Muscle layer of duodenum (tissue), 2 donors: ENCODE results near the gene ADAM12.

Experiments used
- H3K27ac ChIP-seq: one replicate; pipeline ENCODE4 v1.7.0; 2013; ENCODE audit warnings: mild to moderate bottlenecking, low read length
- H3K27me3 ChIP-seq: one replicate; pipeline ENCODE4 v1.7.0; 2013; ENCODE audit warnings: low read depth, mild to moderate bottlenecking, control low read depth, low read length
- H3K36me3 ChIP-seq, 2 donors: one replicate each; pipeline ENCODE4 v1.7.0; 2013; ENCODE audit warnings: low read length in 2 of 2, control low read depth in 1 of 2, mild to moderate bottlenecking in 1 of 2; ENCODE audit not compliant: insufficient read depth in 2 of 2, control insufficient read depth in 1 of 2
- H3K4me1 ChIP-seq, 2 donors: one replicate each; pipeline ENCODE4 v1.7.0; 2013; ENCODE audit warnings: low read length in 2 of 2, mild to moderate bottlenecking in 2 of 2, control low read depth in 1 of 2, moderate library complexity in 1 of 2; ENCODE audit not compliant: insufficient read depth in 2 of 2, control insufficient read depth in 1 of 2
- H3K4me3 ChIP-seq, 2 donors: one replicate each; pipeline ENCODE4 v1.7.0; 2013; ENCODE audit warnings: low read length in 2 of 2, low read depth in 1 of 2, mild to moderate bottlenecking in 1 of 2
- H3K9me3 ChIP-seq, 2 donors: one replicate each; pipeline ENCODE4 v1.7.0; 2013; ENCODE audit warnings: low read length in 2 of 2, control low read depth in 1 of 2, mild to moderate bottlenecking in 1 of 2; ENCODE audit not compliant: control insufficient read depth in 1 of 2
- donor health status: healthy.

Gene ADAM12

DNA sequence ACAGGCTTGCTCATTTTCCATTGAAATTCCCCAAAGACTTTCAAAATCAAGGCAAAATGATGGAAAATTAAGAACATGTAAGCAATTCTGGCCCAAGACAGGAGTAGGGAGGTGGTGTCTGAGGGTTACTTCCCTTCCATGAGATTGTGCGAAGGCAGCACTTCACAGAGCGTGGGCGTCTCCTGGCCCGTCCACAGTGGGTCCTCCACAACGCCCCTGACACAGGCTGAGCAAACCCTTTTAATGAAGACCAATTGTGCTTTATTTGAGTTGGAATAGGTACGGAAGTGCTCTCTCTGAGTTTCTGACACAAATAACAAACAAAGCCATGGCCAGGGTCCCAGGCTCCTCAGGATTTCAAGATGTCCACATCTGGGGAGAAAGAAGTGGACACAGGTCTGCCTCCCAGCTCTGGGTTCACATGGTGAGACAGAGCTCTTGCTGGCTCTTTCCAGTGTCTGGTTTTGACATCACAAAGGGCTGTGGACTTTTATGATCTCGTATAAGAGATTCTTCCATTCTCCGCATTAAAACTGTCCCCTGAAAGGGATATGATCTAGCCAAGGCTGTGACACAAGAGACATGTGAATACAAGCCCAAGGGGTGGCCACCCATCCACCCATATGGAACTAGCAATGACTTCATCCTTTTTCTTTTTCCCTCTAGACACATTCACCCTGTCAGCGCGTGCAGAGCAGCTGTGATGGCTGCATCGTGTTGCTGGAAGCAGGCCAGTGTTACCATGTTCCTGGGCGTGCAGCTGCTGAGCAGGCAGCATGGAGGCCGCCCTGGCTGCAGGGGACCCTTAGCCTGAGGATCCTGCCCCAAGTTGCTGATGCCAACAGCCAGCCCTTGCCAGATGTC, 145.6 kb downstream of the ADAM12 start:
- Histone ChIP-seq H3K4me1 (no peaks in the 10 kb centered on the region), H3K9me3 (no peaks in the 10 kb centered on the region), H3K4me3 (no peak overlapping the region), H3K27ac (no peak overlapping the region), H3K27me3 (no peaks in the 10 kb centered on the region), H3K36me3 (no peaks in the 10 kb centered on the region)

DNA sequence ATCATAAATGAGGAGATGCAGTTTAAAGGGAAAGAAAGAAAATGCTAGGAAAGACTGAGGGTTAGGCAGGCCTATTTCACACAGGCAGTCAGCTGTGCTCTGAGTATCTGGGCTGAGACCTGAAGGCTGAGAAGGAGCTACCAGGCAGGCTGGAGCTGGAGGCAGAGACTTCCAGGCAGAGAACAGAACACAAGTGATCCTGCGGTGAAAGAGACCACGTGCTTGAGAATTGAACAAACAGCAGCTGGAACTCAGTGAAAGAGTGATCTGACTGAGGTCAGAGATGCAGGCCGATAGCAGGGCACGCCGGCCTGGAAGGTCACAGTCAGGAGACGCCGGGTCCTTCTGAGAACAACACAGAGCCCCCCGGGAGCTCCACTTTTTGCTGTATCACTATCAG, 147.8 kb downstream of the ADAM12 start:
- H3K27ac ChIP-seq: no peak overlapping the region
- H3K9me3 ChIP-seq: no peaks in the 10 kb centered on the region
- no peaks in the 10 kb centered on the region for H3K4me1 ChIP-seq
- no peaks in the 10 kb centered on the region for H3K36me3 ChIP-seq
- no peak overlapping the region for H3K4me3 ChIP-seq
- no peaks in the 10 kb centered on the region for H3K27me3 ChIP-seq

DNA sequence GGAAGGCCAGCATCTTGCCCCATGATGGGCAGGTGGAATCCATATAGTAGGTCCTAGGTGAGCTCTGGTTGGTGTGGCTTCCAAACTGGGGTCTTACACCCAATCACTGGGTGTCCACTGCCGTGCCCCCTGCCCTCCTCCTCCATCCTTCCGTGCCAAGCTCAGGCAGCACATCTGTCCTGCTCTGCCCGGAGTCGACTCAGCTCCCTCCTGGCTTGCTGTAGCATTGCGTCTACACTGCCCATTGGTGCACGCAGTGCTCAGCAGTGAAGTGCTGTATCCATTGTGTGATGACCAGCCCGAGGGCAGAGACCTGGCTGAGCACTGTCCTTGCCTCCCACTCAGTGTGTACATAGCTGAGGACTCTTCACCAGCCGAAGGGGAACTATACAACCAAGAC, 148.4 kb downstream of the ADAM12 start:
- no peaks in the 10 kb centered on the region for H3K9me3 ChIP-seq
- no peak overlapping the region for H3K27ac ChIP-seq
- H3K4me1 ChIP-seq: no peaks in the 10 kb centered on the region
- no peaks in the 10 kb centered on the region for H3K27me3 ChIP-seq
- H3K36me3 ChIP-seq: no peaks in the 10 kb centered on the region
- H3K4me3 ChIP-seq: no peak overlapping the region

DNA sequence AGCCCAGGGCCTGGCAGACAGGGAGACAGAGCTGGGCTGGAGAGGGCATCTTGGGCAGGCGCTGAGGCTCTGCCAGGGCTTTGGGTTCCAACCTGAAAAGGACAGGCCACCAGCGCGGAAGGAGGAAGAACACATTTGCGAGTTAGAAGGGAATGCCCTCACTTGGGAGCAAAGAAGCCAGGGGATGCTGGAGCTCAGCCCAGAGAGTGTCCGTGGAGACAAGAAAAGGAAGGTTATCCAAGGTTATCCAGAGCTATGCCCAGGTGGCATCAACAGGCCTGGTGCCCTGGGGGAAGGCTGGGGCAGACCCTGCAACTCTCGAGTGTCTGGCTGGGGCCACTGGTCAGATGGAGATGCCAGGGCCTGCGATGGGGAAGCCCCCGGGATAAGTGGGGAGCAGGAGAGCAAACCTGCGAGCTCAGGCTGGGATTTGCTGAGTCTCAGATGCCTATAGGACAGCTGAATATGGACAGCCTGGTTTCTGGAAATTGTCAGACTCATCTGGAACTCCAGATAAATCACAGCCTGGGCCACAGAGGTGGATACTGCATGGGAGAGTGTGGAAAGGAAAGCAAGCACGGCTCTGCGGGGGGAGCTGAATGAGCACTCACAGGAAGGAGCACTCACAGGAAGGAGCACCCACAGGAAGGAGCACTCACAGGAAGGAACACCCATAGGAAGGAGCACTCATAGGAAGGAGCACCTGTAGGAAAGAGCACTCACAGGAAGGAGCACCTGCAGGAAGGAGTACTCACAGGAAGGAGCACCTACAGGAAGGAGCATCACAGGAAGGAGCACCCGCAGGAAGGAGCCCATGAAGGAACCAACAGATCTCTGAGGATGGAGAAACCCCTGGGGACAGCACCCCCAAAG, 152.1 kb downstream of the ADAM12 start:
- Histone ChIP-seq H3K27ac (no peak overlapping the region), H3K36me3 (no peaks in the 10 kb centered on the region), H3K4me1 (no peaks in the 10 kb centered on the region), H3K27me3 (no peaks in the 10 kb centered on the region), H3K9me3 (no peaks in the 10 kb centered on the region), H3K4me3 (no peak overlapping the region)

DNA sequence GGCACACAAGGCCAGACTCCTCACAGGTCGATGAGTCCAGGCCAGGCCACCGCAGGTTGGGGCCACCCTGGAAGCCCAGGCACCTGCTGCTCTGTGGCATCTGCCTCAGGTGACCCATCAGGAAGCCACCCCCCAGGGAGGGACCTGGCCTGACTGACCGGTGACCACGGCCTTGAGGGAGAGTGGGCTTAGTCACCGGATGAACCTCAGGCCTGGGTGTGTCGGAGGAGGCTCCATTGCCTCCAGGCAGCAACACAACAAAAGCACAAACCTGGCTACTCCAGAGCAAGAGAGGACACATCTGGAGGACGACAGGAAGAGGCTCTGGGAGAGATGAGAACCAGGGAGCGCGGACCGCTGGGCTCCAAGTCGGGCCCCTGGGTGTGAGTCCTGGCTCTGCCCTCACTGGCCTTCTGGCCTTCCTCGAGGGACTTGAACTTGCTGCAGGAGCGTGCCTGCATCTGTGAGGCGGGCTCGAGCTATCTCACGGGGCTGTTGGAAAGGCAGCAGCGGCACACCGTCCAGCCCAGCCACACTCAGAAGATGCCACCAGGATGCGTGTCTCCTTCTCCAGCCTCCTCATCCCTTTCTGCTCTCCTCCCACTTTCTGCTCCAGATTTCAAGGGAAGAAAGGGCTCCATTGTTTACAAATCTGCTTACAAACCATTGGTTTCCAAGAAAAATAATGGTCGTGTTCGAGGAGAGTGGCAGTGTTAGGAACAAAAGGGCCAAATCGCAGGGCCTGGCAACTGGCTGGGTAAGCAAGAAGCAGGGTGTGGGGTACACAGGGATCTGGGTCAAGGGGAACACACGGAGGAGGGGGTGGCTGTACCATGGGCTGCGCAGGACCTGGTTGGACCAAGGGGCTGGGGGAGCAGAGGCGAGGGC, 152.9 kb downstream of the ADAM12 start:
- Histone ChIP-seq H3K4me3 (no peak overlapping the region), H3K9me3 (no peaks in the 10 kb centered on the region), H3K27ac (no peak overlapping the region), H3K36me3 (no peaks in the 10 kb centered on the region), H3K27me3 (no peaks in the 10 kb centered on the region), H3K4me1 (no peaks in the 10 kb centered on the region)

DNA sequence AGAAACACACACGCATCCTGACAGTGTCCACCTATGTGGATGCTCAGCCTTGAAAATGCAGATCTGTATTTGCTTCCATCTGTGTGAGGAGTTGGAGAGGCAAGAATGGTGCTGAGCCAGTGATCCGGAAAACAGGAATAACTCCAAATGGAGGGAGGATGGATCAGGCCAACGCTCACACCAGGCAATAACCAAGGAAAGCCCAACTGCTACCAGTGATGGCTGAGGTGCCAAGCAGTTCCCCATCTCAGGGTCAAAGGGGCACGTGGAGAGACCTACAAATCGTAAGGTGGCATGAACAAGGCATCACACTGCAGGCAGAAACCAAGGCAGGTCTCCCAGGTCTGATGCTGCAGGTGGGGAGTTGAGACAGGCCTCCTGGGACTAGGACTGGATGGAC, 153.6 kb downstream of the ADAM12 start:
- Histone ChIP-seq H3K9me3 (no peaks in the 10 kb centered on the region), H3K4me3 (no peak overlapping the region), H3K27me3 (no peaks in the 10 kb centered on the region), H3K27ac (no peak overlapping the region), H3K36me3 (no peaks in the 10 kb centered on the region), H3K4me1 (no peaks in the 10 kb centered on the region)

DNA sequence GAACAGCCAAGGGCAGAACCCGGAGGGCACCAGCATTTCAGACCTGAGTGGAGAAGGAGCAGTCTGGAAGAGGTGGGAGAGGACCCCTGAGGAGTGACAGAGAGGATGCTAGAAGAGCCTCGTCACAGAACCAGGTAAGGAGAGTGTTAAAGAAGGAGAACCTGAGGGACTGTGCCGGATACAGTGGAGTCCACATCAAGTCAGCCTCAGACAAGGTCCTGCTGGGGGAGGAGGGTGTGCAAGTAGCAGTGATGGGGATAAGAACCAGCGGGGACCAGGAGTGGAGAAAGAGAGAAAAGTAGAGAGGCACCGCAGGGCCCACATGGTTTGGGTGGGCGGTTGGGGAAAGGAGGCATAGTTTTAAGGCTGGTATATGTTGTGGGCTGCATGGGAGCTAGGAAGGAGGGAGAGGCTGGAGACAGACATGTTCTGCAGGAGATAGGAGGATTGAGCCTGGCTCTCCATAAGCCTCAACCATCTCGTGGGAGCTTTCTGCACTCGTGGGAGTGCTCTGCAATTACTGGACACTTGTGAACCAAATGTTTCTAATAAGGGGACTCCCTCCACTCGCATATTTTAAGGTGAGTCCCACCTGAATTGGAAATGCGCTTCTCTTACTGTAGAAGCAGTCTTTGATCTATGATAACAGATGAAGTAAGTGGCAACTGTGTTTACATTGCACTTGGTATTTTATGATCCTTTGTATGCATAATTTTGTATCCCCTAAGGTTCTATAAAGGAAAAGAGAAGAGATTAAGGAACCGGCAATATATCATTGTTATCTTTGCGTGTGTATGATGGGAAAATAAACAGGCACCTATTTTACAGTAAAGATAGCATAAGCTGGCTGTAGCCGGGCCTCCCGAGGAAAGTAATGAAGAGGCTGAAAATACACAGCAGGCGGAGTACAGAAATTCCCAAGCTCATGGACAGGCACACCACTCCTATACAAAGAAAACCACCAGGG, 154.8 kb downstream of the ADAM12 start:
- Histone ChIP-seq H3K4me1 (no peaks in the 10 kb centered on the region), H3K27ac (no peak overlapping the region), H3K4me3 (no peak overlapping the region), H3K9me3 (no peaks in the 10 kb centered on the region), H3K27me3 (no peaks in the 10 kb centered on the region), H3K36me3 (no peaks in the 10 kb centered on the region)

DNA sequence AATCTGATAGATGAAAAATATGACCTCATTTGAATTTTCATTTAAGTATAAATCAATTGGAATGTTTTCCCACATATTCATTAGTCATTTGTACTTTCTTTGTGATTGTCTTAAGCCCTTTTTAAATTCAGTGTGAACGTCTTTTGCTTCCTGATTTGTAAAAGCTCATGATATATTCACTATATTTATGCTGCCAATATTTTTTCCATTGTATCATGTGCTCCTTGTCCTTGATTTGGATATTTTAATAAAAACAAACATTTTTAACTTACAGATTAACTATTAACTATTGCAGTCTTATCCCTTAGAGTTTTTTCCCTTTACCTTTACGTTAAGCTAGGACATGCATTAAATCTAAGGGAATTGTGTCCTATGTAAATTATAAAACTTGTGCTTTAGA, 157.7 kb downstream of the ADAM12 start:
- Histone ChIP-seq H3K9me3 (no peaks in the 10 kb centered on the region), H3K36me3 (no peaks in the 10 kb centered on the region), H3K4me3 (no peak overlapping the region), H3K27ac (no peak overlapping the region), H3K4me1 (no peaks in the 10 kb centered on the region), H3K27me3 (no peaks in the 10 kb centered on the region)

DNA sequence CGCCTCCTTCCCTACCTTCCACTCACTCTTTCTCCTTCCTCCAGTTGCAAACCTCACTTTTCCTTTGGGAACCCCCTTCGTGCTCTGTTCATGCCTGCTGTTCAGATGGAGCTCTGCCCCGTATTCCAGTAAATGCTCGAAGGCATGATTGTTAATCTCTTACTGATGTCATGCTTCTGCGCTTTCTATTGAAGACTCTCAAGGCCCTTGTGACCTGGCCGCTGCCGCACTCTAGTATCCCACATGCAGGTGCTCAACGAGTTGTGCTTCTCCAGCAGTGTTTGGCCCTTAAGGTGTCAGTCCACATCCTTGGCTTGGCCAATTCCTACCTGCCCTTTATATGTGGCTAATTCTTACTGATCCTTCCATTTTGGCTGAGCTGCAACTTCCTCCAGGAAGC, 158.6 kb downstream of the ADAM12 start:
- Histone ChIP-seq H3K27ac (no peak overlapping the region), H3K4me1 (no peaks in the 10 kb centered on the region), H3K9me3 (no peaks in the 10 kb centered on the region), H3K4me3 (no peak overlapping the region), H3K27me3 (no peaks in the 10 kb centered on the region), H3K36me3 (no peaks in the 10 kb centered on the region)

DNA sequence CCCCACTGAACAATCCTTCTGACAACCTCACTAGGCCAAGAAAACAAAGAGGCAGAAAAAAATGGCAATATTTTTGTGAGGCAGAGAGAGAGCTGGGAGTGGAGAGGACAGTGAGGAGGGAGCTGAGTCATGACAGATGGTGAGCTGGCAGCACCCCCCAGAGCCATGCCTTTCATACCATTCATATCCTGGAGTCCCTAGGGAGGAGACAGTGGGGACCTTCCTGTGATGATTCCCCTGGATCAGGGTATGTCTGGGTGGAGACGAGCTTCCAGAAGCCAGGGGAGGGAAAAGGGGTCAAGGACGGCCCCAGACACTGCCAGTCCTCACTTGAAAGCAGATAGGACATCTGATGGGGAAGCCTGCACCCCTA, 160.5 kb downstream of the ADAM12 start:
- Histone ChIP-seq H3K27me3 (no peaks in the 10 kb centered on the region), H3K27ac (no peak overlapping the region), H3K4me1 (no peaks in the 10 kb centered on the region), H3K9me3 (no peaks in the 10 kb centered on the region), H3K36me3 (no peaks in the 10 kb centered on the region), H3K4me3 (no peak overlapping the region)
